ENCODE measurements around the gene ADGRB3.

The ADGRB3 gene

GRCh38 chr6:68838571-68838970 is 203.5 kb downstream of the ADGRB3 start:
- TF ChIP-seq CTCF (IDR thresholded peaks at IDR 0.05; ENCODE audit: low read length) (no peak), EZH2 (IDR thresholded peaks at IDR 0.05; ENCODE audit: borderline replicate concordance, low read length) (no peak)
- H2AFZ ChIP-seq (ENCODE audit: low read length), result no peak overlapping the region
- no peaks in the 10 kb centered on the region for H3F3A ChIP-seq (ENCODE audit: insufficient read depth, low read length)
- no peak overlapping the region for H3K9ac ChIP-seq (ENCODE audit: low read length)
- H3K4me1 ChIP-seq (ENCODE audit: insufficient read depth, low read length, severe bottlenecking), result no peaks in the 10 kb centered on the region
- no peak overlapping the region for H3K4me3 ChIP-seq (ENCODE audit: low read depth, low read length, poor library complexity, severe bottlenecking)
- H3K27me3 ChIP-seq (ENCODE audit: insufficient read depth, low read length), result no peaks in the 10 kb centered on the region
- H3K9me2 ChIP-seq (ENCODE audit: low read depth, low read length), result no peaks in the 10 kb centered on the region
- H3K4me2 ChIP-seq (ENCODE audit: low read length), result no peak overlapping the region
- H4K20me1 ChIP-seq (ENCODE audit: insufficient read depth, low read length), result no peaks in the 10 kb centered on the region
- H3K79me2 ChIP-seq (ENCODE audit: insufficient read depth, low read length), result no peaks in the 10 kb centered on the region
- H3K36me3 ChIP-seq (ENCODE audit: insufficient read depth, low read length), result no peaks in the 10 kb centered on the region
- no peak overlapping the region for H3K27ac ChIP-seq (ENCODE audit: low read depth, low read length, poor library complexity, severe bottlenecking)
- no peaks in the 10 kb centered on the region for H3K9me3 ChIP-seq (ENCODE audit: low read length)

- H3K9me3 ChIP-seq (ENCODE audit: low read length), result no peaks in the 10 kb centered on the region
- no peaks in the 10 kb centered on the region for H3K27me3 ChIP-seq (ENCODE audit: insufficient read depth, low read length)
- H3K36me3 ChIP-seq (ENCODE audit: insufficient read depth, low read length), result no peaks in the 10 kb centered on the region
- H2AFZ ChIP-seq (ENCODE audit: low read length), result no peak overlapping the region
- TF ChIP-seq CTCF (IDR thresholded peaks at IDR 0.05; ENCODE audit: low read length) (no peak), EZH2 (IDR thresholded peaks at IDR 0.05; ENCODE audit: borderline replicate concordance, low read length) (no peak)
- no peak overlapping the region for H3K9ac ChIP-seq (ENCODE audit: low read length)
- no peaks in the 10 kb centered on the region for H3K79me2 ChIP-seq (ENCODE audit: insufficient read depth, low read length)
- H3F3A ChIP-seq (ENCODE audit: insufficient read depth, low read length), result no peaks in the 10 kb centered on the region
- no peaks in the 10 kb centered on the region for H3K9me2 ChIP-seq (ENCODE audit: low read depth, low read length)
- no peaks in the 10 kb centered on the region for H3K4me1 ChIP-seq (ENCODE audit: insufficient read depth, low read length, severe bottlenecking)
- no peaks in the 10 kb centered on the region for H4K20me1 ChIP-seq (ENCODE audit: insufficient read depth, low read length)
- no peak overlapping the region for H3K27ac ChIP-seq (ENCODE audit: low read depth, low read length, poor library complexity, severe bottlenecking)
- H3K4me2 ChIP-seq (ENCODE audit: low read length), result no peak overlapping the region
- H3K4me3 ChIP-seq (ENCODE audit: low read depth, low read length, poor library complexity, severe bottlenecking), result no peak overlapping the region
Measured at GRCh38 chr6:68852791-68853190, 217.7 kb downstream of the ADGRB3 start.

GRCh38 chr6:68859233-68859632 is 224.2 kb downstream of the ADGRB3 start:
- H3K27ac ChIP-seq (ENCODE audit: low read depth, low read length, poor library complexity, severe bottlenecking), result no peak overlapping the region
- H3K9me2 ChIP-seq (ENCODE audit: low read depth, low read length), result no peaks in the 10 kb centered on the region
- TF ChIP-seq EZH2 (IDR thresholded peaks at IDR 0.05; ENCODE audit: borderline replicate concordance, low read length), result no peak
- no peak for TF ChIP-seq CTCF (IDR thresholded peaks at IDR 0.05; ENCODE audit: low read length)
- H3K4me3 ChIP-seq (ENCODE audit: low read depth, low read length, poor library complexity, severe bottlenecking), result no peak overlapping the region
- H4K20me1 ChIP-seq (ENCODE audit: insufficient read depth, low read length), result no peaks in the 10 kb centered on the region
- no peak overlapping the region for H3K9ac ChIP-seq (ENCODE audit: low read length)
- no peaks in the 10 kb centered on the region for H3K27me3 ChIP-seq (ENCODE audit: insufficient read depth, low read length)
- H3K4me2 ChIP-seq (ENCODE audit: low read length), result no peak overlapping the region
- no peaks in the 10 kb centered on the region for H3K36me3 ChIP-seq (ENCODE audit: insufficient read depth, low read length)
- H2AFZ ChIP-seq (ENCODE audit: low read length), result no peak overlapping the region
- H3F3A ChIP-seq (ENCODE audit: insufficient read depth, low read length), result no peaks in the 10 kb centered on the region
- no peaks in the 10 kb centered on the region; the same call in 1 of the 2 replicates for H3K9me3 ChIP-seq (ENCODE audit: low read length)
- no peaks in the 10 kb centered on the region for H3K79me2 ChIP-seq (ENCODE audit: insufficient read depth, low read length)
- H3K4me1 ChIP-seq (ENCODE audit: insufficient read depth, low read length, severe bottlenecking), result no peaks in the 10 kb centered on the region
